ENCODE data around the gene CNTNAP5. TPM values are rescaled to one million over a fixed set of nuclear protein-coding genes. Genes with fewer than 3 reads are reported as not detected.

Gene CNTNAP5
- total and polyA plus RNA-seq, 12 donors = 0.04 TPM; not detected in 11

GRCh38 chr2:124501575-124502152 lies 476.6 kb downstream of the CNTNAP5 start:
- peak in 5 of 8 donors; percentile 35 to 63 (median 49) for ATAC-seq
- H3K4me1 ChIP-seq = peaks cover 0 to 6% (median 0%) of the 10 kb centered on the region in 9 donors

GRCh38 chr2:124514236-124514635 lies 489.1 kb downstream of the CNTNAP5 start:
- TF ChIP-seq CTCF (IDR thresholded peaks at IDR 0.05) = no peak
- Histone ChIP-seq H3K27ac (no peak overlapping the region), H3K9me3 (no peaks in the 10 kb centered on the region), H3K4me1 (no peaks in the 10 kb centered on the region), H3K27me3 (no peaks in the 10 kb centered on the region), H3K4me3 (no peak overlapping the region), H3K36me3 (no peaks in the 10 kb centered on the region)
- ATAC-seq (no peak), DNase-seq (no peak)
- WGBS, 2 donors = 78 to 91% methylated on average over 1 of the region's 1 CpG
- intact Hi-C loops (cut with DNase I) = no loop called here

More at GRCh38 chr2:124501575-124502152, 476.6 kb downstream of the CNTNAP5 start:
- intact Hi-C loops (cut with DNase I) = no loop called here
- DNase-seq = no peak
- Histone ChIP-seq H3K36me3 (no peaks in the 10 kb centered on the region), H3K4me3 (no peak overlapping the region), H3K27ac (no peak overlapping the region), H3K9me3 (no peaks in the 10 kb centered on the region), H3K27me3 (no peaks in the 10 kb centered on the region)
- WGBS, 2 donors = 45 to 47% methylated on average over 6 of the region's 6 CpGs
- TF ChIP-seq CTCF (IDR thresholded peaks at IDR 0.05) = no peak

- 73 to 92% methylated on average over 2 of the region's 2 CpGs for WGBS, 2 donors
- DNase-seq = no peak
- H3K9me3 ChIP-seq = no peaks in the 10 kb centered on the region
- no peak overlapping the region for H3K4me3 ChIP-seq
- TF ChIP-seq CTCF (IDR thresholded peaks at IDR 0.05) = no peak
- no peaks in the 10 kb centered on the region for H3K36me3 ChIP-seq
- no peak overlapping the region for H3K27ac ChIP-seq
- intact Hi-C loops (cut with DNase I) = no loop called here
- peaks cover 0 to 9% (median 0%) of the 10 kb centered on the region in 9 donors for H3K4me1 ChIP-seq
- no peaks in the 10 kb centered on the region for H3K27me3 ChIP-seq
- ATAC-seq = no peak
Observed at GRCh38 chr2:124520953-124521352, 495.9 kb downstream of the CNTNAP5 start.

DNA sequence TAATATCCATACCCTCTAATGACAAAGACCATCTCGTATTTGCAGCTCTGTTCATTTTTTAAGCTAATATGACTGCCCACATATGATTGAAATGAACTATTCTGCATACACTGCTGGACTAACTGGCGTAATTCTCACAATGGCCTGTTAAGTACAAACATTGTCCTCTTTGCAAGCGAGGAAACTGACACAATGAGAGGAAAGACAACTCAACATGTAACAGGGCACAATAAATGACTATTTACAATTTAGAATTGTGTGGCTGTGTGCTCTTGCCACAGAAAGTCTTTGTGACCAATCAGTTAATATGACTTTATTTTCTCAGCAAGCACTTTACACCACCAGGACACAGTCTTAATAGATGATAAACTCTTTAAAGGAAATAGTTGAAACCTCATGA lies 498.0 kb downstream of the CNTNAP5 start:
- Histone ChIP-seq H3K36me3 (no peaks in the 10 kb centered on the region), H3K9me3 (no peaks in the 10 kb centered on the region), H3K4me1 (peaks cover 0 to 9% (median 0%) of the 10 kb centered on the region in 9 donors), H3K4me3 (no peak overlapping the region), H3K27me3 (no peaks in the 10 kb centered on the region), H3K27ac (no peak overlapping the region)
- TF ChIP-seq CTCF (IDR thresholded peaks at IDR 0.05) = no peak
- DNase-seq (no peak), ATAC-seq (no peak)
- intact Hi-C loops (cut with DNase I) = no loop called here
- 70 to 77% methylated on average over 3 of the region's 3 CpGs for WGBS, 2 donors

Measured in heart right ventricle (tissue), 16 donors.